HG03558 (cell line): ENCODE results near the gene CYB5D1.

Experiments used
- ATAC-seq: cut with Tn5 transposase; IDR thresholded peaks from one replicate; pipeline ENCODE4 v1.9.1; 2021; ENCODE audit warnings: moderate number of reproducible peaks; ENCODE audit not compliant: unreplicated experiment; ENCODE audit errors: extremely low read depth

CYB5D1 gene

GRCh38 chr17:7883781-7884386 is 26.1 kb downstream of the CYB5D1 start:
- ATAC-seq: no peak

GRCh38 chr17:7884581-7885366 is 27.0 kb downstream of the CYB5D1 start:
- ATAC-seq: no peak

GRCh38 chr17:7885367-7886226 is 27.8 kb downstream of the CYB5D1 start:
- no peak for ATAC-seq

GRCh38 chr17:7886227-7887037 is 28.6 kb downstream of the CYB5D1 start:
- ATAC-seq: no peak

GRCh38 chr17:7887038-7887481 is 29.3 kb downstream of the CYB5D1 start:
- no peak for ATAC-seq

- ATAC-seq: no peak
Measured at GRCh38 chr17:7887482-7888183, 29.8 kb downstream of the CYB5D1 start.

- ATAC-seq: no peak
Measured at GRCh38 chr17:7888184-7888920, 30.5 kb downstream of the CYB5D1 start, which contains the start of gene CHD3. Gene CHD3 (plus strand): TSS chr17:7888789. CDS start chr17:7889001, 212 bp downstream.

- ATAC-seq: no peak
Measured at GRCh38 chr17:7889166-7889955, 31.6 kb downstream of the CYB5D1 start.

- no peak for ATAC-seq
Measured at GRCh38 chr17:7893187-7893880, 35.5 kb downstream of the CYB5D1 start.

GRCh38 chr17:7894226-7894625 is 36.4 kb downstream of the CYB5D1 start:
- no peak for ATAC-seq

GRCh38 chr17:7894866-7895265 is 37.1 kb downstream of the CYB5D1 start:
- ATAC-seq: no peak

- ATAC-seq: no peak
Measured at GRCh38 chr17:7897090-7897489, 39.3 kb downstream of the CYB5D1 start.

GRCh38 chr17:7897773-7898172 is 40.0 kb downstream of the CYB5D1 start:
- no peak for ATAC-seq

GRCh38 chr17:7903154-7904103 is 45.6 kb downstream of the CYB5D1 start:
- ATAC-seq: no peak

- ATAC-seq: no peak
Measured at GRCh38 chr17:7909089-7909488, 51.3 kb downstream of the CYB5D1 start.

GRCh38 chr17:7910281-7910680 is 52.5 kb downstream of the CYB5D1 start:
- ATAC-seq: no peak
